NCI-H1092 treated with DMSO at 0.1 percent for 48 hours (cell line): ENCODE data around the gene TTC39B.

Source experiments
- DNase-seq: peaks from one replicate; lab custom pipeline; 2025; lab: John Stamatoyannopoulos, UW

Gene TTC39B

GRCh38 chr9:15176836-15177235, 130.2 kb downstream of the TTC39B start:
- DNase-seq, result peak; percentile 36

DNA sequence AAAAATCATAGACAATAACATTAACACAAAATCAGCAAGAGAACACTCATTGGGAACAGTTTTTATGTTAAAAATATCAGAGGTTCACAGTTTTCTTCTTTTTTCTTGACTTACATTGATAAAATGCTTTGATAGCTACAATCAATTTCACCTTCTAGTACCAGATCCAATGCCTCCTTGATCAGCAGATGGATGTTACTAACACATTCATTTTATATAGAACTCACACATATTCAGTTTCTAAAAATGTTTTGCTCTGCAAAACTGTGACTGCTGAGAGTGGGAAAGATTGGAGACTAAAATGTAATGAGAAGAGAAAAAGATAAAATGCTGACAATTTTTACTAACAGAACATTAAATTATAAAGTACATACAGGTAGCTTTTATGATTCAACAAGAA, 143.1 kb downstream of the TTC39B start:
- DNase-seq, result no peak

GRCh38 chr9:15161753-15162152, 145.3 kb downstream of the TTC39B start:
- DNase-seq, result no peak

- DNase-seq, result no peak
Observed at GRCh38 chr9:15160673-15161072, 146.3 kb downstream of the TTC39B start.

DNA sequence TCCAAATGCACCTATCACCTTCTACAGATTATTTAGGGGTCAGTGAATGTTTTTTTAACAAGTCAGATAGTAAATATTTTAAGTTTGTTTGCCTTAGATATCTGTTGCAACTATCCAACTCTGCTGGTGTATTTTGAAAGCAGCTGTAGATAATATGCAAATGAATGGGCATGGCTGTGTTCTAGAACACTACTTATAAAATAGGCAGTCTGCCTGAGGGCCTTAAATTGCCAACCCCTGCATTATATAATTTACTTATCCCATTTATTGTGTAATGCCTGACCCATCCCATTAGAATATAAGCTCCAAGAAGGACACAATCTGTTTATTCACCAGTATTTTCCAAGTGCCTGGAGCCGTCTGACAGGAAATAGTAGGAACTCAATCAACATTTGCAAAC, 149.0 kb downstream of the TTC39B start:
- no peak for DNase-seq

- no peak for DNase-seq
Observed at GRCh38 chr9:15157381-15157780, 149.6 kb downstream of the TTC39B start.

GRCh38 chr9:15156241-15156640, 150.8 kb downstream of the TTC39B start:
- DNase-seq, result no peak

- DNase-seq, result no peak
Observed at GRCh38 chr9:15155826-15156225, 151.2 kb downstream of the TTC39B start.

GRCh38 chr9:15155323-15155722, 151.7 kb downstream of the TTC39B start:
- no peak for DNase-seq

- DNase-seq, result no peak
Observed at GRCh38 chr9:15154677-15155076, 152.3 kb downstream of the TTC39B start.

DNA sequence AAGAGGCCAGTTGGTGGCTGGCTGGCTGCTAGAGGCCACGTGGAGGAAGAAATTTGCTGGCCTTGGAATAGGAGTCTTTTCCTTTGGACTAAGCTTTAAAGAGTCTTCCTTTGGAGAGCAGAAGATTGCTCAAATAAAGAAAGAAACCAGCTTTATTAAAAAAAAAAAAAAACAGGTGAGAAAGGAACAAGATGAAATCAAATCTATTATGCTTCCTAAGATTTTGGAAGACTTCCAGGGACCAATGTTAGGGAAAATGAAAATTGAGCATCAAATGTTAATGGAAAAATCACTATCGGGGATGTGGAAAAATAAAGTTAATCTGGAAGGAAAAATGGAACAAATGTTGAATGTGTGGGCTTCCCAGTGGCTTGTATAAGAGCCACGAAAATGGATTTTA, 153.1 kb downstream of the TTC39B start:
- no peak for DNase-seq

GRCh38 chr9:15150939-15151338, 156.1 kb downstream of the TTC39B start:
- no peak for DNase-seq

- no peak for DNase-seq
Observed at GRCh38 chr9:15149450-15149849, 157.6 kb downstream of the TTC39B start.

DNA sequence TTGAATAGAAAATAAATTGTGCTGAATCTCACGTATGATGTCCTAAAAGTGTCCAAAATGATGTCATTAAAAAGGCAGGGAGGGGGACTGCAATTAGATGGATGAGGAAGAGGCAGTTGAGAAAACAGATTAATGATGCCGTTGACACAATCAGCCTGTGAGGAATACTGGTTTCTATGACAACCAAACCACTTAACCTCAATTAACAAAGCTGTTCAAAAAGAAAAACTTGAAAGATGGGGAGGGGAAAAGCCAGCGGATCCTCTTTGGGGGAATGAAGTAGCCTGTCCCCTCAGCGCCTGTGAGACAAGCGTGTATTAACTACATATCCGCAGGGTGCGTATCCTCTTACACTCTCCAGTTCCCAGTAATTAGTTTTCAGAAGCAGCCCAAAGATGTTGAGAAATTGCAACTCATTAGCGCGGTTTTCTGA, 160.7 kb downstream of the TTC39B start:
- peak; percentile 67 for DNase-seq

- peak; percentile 64 for DNase-seq
Observed at GRCh38 chr9:15144622-15145061, 162.4 kb downstream of the TTC39B start.

- DNase-seq, result peak; percentile 74
Observed at GRCh38 chr9:15142878-15143534, 164.0 kb downstream of the TTC39B start.

DNA sequence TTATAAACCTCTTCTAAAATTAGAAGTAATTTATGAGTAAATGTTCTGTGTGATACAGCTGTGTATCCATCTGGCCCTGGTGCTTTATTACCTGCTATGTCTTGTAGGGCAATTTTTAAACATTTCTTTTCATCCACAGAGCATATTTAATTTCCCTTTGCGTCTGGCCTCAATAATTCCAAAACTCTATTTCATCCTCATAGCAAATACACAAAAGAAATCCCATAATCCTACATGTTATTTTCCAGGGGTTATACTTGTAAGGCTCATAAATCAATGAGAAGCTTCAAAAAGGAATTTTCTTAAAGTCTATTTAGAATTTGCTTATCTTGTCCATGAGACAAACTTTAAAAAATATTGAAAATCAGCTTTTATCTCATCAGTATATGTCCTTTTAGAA, 167.0 kb downstream of the TTC39B start:
- DNase-seq, result no peak

DNA sequence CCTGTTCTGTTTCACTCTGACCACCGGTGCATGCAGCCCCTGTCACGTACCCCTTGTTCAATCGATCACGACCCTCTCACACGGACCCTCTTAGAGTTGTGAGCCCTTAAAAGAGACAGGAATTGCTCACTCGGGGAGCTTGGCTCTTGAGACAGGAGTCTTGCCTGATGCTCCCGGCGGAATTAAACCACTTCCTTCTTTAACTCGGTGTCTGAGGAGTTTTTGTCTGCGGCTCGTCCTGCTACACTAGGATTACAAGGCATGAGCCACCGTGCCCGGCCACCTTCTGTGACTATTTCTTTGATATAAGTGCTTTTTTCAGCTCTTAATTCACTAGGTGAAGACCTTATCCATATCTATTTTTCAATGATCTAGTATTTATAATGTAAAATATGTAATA, 167.5 kb downstream of the TTC39B start:
- DNase-seq, result no peak

GRCh38 chr9:15138357-15138686, 168.7 kb downstream of the TTC39B start:
- no peak for DNase-seq

DNA sequence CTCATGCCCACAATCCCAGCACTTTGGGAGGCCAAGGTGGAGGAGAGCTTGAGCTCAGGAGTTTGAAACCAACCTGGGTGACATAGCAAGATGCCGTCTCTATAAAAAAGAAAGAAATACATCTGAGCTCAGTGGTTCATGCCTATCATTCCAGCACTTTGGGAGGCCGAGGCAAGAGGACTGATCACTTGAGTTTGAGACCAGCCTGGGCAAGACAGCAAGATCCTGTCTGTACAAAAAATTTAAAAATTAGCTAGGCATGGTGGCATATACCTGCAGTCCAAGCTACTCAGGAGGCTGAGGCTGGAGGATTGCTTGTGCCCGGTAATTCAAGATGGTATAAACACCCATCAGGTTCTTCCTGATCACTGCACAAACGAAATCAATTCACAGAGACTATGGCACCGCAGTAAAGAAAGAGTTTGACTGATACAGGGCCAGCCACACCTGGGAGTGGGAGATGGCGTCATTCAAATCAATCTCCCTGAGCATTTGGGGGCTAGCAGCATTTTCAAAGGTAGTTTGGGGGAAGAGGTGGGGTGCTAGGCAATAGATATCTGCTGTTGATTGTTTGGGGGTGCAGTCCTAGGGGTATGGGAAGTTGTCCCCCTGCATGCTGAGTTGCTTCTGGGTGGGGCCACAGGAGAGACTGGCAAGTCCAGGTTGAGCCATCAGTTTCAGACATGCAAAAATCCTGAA, 169.2 kb downstream of the TTC39B start:
- no peak for DNase-seq

GRCh38 chr9:15137089-15137488, 169.9 kb downstream of the TTC39B start:
- no peak for DNase-seq

GRCh38 chr9:15136646-15137045, 170.4 kb downstream of the TTC39B start:
- DNase-seq, result no peak

- DNase-seq, result peak; percentile 89
Observed at GRCh38 chr9:15135164-15135792, 171.7 kb downstream of the TTC39B start.
